CD14-positive monocyte (primary cell): ENCODE measurements around the gene TAF15. TPM values are rescaled to one million over a fixed set of nuclear protein-coding genes. Genes with fewer than 3 reads are reported as not detected.

ENCODE experiments used
- DNase-seq, 3 donors: peaks; one replicate each; pipeline ENCODE4 v3.0.0-alpha.2; 2011 to 2022
- H2AFZ ChIP-seq: 2 replicates; pipeline ENCODE4 v1.6.0; 2012; ENCODE audit warnings: mild to moderate bottlenecking, low read depth, low read length, inconsistent platforms; ENCODE audit not compliant: insufficient read depth, poor library complexity, severe bottlenecking
- H3K27ac ChIP-seq, 2 donors: 1 replicate in 1 of 2; 2 replicates in 1 of 2; pipeline ENCODE4 v1.5.1; 2012 to 2013; ENCODE audit warnings: low read length in 2 of 2, control low read depth in 1 of 2, inconsistent platforms in 1 of 2, low read depth in 1 of 2, mild to moderate bottlenecking in 1 of 2
- H3K27me3 ChIP-seq, 2 donors: one replicate each; pipeline versions ENCODE4 v1.6.0 to v1.6.1; 2011 to 2013; ENCODE audit warnings: low read length in 2 of 2; ENCODE audit not compliant: control insufficient read depth in 2 of 2, insufficient read depth in 2 of 2
- H3K36me3 ChIP-seq, 2 donors: replicated peaks in 1 of 2; 1 replicate in 1 of 2; 2 replicates in 1 of 2; pipeline versions ENCODE4 v1.5.1 to v1.6.1; 2012 to 2013; ENCODE audit warnings: low read length in 2 of 2, control low read depth in 1 of 2, inconsistent platforms in 1 of 2, mild to moderate bottlenecking in 1 of 2; ENCODE audit not compliant: insufficient read depth in 2 of 2, control insufficient read depth in 1 of 2
- H3K4me1 ChIP-seq, 2 donors: 1 replicate in 1 of 2; 2 replicates in 1 of 2; pipeline versions ENCODE4 v1.5.1 to v1.6.1; 2012 to 2013; ENCODE audit warnings: low read length in 2 of 2, control low read depth in 1 of 2, inconsistent platforms in 1 of 2, mild to moderate bottlenecking in 1 of 2, moderate library complexity in 1 of 2; ENCODE audit not compliant: insufficient read depth in 2 of 2, control insufficient read depth in 1 of 2
- H3K4me2 ChIP-seq: replicated peaks from 2 replicates; pipeline ENCODE3; 2012; ENCODE audit warnings: low read length, moderate library complexity, mild to moderate bottlenecking; ENCODE audit not compliant: poor library complexity, severe bottlenecking; ENCODE audit errors: extremely low read depth
- H3K4me3 ChIP-seq, 3 experiments: fragments of 200-600 bp in 1 of 3; sonication (generic) in 1 of 3; replicated peaks in 1 of 3; 1 replicate in 2 of 3; 2 replicates in 1 of 3; pipeline ENCODE4 v1.5.1; 2011 to 2013; ENCODE audit warnings: low read length in 3 of 3, mild to moderate bottlenecking in 3 of 3, control low read depth in 2 of 3, low read depth in 2 of 3, inconsistent platforms in 1 of 3, moderate library complexity in 1 of 3
- H3K79me2 ChIP-seq: 2 replicates; pipeline ENCODE4 v1.6.0; 2012; ENCODE audit warnings: mild to moderate bottlenecking, control low read depth, inconsistent platforms, low read length, moderate library complexity; ENCODE audit not compliant: insufficient read depth
- H3K9ac ChIP-seq: 2 replicates; pipeline ENCODE4 v1.6.0; 2017; ENCODE audit warnings: low read length, mild to moderate bottlenecking; ENCODE audit not compliant: insufficient read depth, poor library complexity, severe bottlenecking
- H3K9me3 ChIP-seq, 2 donors: replicated peaks in 1 of 2; 1 replicate in 1 of 2; 2 replicates in 1 of 2; pipeline versions ENCODE4 v1.5.1 to v1.6.1; 2012 to 2013; ENCODE audit warnings: low read length in 2 of 2, control low read depth in 1 of 2; ENCODE audit not compliant: control insufficient read depth in 1 of 2, insufficient read depth in 1 of 2
- H4K20me1 ChIP-seq: 2 replicates; pipeline ENCODE4 v1.6.0; 2012; ENCODE audit warnings: mild to moderate bottlenecking, low read length, control low read depth, moderate library complexity; ENCODE audit not compliant: insufficient read depth
- H3K27ac Mint-ChIP-seq, 7 donors: one replicate each; pipeline ENCODE4 v1.8.0; 2020; ENCODE audit warnings: mild to moderate bottlenecking in 7 of 7, mixed read lengths in 7 of 7, moderate library complexity in 6 of 7, inconsistent platforms in 2 of 7
- H3K27me3 Mint-ChIP-seq, 3 donors: one replicate each; pipeline ENCODE4 v1.8.0; 2021 to 2022; ENCODE audit warnings: low read depth in 3 of 3, mild to moderate bottlenecking in 3 of 3, mixed read lengths in 3 of 3, moderate library complexity in 3 of 3, inconsistent platforms in 1 of 3
- H3K36me3 Mint-ChIP-seq, 2 donors: one replicate each; pipeline ENCODE4 v1.8.0; 2020; ENCODE audit warnings: mixed read lengths in 2 of 2, inconsistent platforms in 1 of 2, mild to moderate bottlenecking in 1 of 2
- H3K4me1 Mint-ChIP-seq: one replicate; pipeline ENCODE4 v1.8.0; 2020; ENCODE audit warnings: mild to moderate bottlenecking, mixed read lengths
- H3K4me3 Mint-ChIP-seq, 2 donors: one replicate each; pipeline ENCODE4 v1.8.0; 2020; ENCODE audit warnings: mild to moderate bottlenecking in 2 of 2, mixed read lengths in 2 of 2, moderate library complexity in 1 of 2
- H3K9me3 Mint-ChIP-seq, 7 donors: one replicate each; pipeline ENCODE4 v1.8.0; 2020 to 2022; ENCODE audit warnings: mixed read lengths in 7 of 7, mild to moderate bottlenecking in 6 of 7, moderate library complexity in 6 of 7, inconsistent platforms in 2 of 7
- WGBS: methylation state at CpG from one replicate; pipeline ENCODE4 v1.1.5; 2013; ENCODE audit warnings: missing lambda C conversion rate; ENCODE audit not compliant: insufficient coverage; 5-methylcytosine and 5-hydroxymethylcytosine counted together
- intact Hi-C, 2 donors: fragments of 100-400 bp; cut with micrococcal nuclease; formaldehyde crosslinking; loops; one replicate each; pipeline versions ENCODE4 v1.15.0 to v1.15.1; 2023
- polyA plus RNA-seq, 3 donors: library from polyadenylated mRNA; depleted of rRNA in 1 of 3; unstranded in 2 of 3; stranded (reverse) in 1 of 3; fragments of 300-500 nt in 2 of 3; fragments of >200 nt in 1 of 3; fragmentation: Illumina TruSeq in 2 of 3; gene quantifications; 1 replicate in 2 of 3; 2 replicates in 1 of 3; pipeline ENCODE4 v1.2.3, GENCODE V29; 2012 to 2021
- TF ChIP-seq, protein P1 (sequence below): fragments of 200-600 bp; IDR thresholded peaks from one replicate; pipeline ENCODE4 v1.8.0; 2022; ENCODE audit warnings: antibody characterized with exemption, mild to moderate bottlenecking

TAF15 gene
- polyA plus RNA-seq, 3 donors: 6.0 to 50.6 (median 16.3) TPM

DNA sequence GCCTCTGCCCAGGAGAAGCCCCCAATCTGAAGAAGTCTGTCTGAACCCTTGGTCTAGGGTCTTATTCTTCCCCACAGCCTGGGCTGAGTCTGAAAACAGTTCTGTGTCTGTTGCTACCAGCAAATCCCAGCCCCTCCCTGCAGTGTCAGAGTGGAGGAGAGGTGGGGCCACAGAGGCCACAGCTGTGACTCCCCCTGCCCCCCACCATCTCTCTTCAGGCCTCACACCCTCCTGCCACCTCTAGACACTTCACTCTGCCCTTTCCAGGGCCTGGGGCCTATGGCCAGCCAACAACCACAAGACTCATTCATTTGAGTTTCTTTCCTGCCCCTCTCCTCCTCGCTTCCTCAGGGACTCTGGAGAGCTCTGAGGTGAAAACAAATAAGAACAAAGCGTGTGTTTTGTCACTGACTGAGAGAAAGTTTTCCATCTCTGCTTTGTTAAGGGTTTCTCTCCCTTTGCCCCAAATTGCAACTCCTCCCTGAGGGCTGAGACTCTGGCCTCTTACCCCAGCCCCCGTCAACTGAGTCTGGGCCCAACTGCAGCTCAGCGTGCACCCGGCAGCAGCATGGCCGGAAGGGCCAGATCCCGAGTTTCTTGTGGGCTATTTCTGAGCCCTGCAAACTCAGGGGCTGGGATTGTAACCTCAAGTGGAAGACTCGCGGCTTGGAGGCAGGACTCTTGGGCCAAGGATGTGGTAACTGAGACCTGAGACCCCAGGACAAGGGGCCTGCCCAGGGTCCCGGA is 35.4 kb upstream of the TAF15 start:
- H3K4me3 ChIP-seq: no peak overlapping the region
- peaks cover 17% of the 10 kb centered on the region in 2 donors for H3K4me1 ChIP-seq
- TF ChIP-seq, protein P1, sequence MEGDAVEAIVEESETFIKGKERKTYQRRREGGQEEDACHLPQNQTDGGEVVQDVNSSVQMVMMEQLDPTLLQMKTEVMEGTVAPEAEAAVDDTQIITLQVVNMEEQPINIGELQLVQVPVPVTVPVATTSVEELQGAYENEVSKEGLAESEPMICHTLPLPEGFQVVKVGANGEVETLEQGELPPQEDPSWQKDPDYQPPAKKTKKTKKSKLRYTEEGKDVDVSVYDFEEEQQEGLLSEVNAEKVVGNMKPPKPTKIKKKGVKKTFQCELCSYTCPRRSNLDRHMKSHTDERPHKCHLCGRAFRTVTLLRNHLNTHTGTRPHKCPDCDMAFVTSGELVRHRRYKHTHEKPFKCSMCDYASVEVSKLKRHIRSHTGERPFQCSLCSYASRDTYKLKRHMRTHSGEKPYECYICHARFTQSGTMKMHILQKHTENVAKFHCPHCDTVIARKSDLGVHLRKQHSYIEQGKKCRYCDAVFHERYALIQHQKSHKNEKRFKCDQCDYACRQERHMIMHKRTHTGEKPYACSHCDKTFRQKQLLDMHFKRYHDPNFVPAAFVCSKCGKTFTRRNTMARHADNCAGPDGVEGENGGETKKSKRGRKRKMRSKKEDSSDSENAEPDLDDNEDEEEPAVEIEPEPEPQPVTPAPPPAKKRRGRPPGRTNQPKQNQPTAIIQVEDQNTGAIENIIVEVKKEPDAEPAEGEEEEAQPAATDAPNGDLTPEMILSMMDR: no peak
- intact Hi-C loops: no loop called here
- no peak overlapping the region for H3K4me2 ChIP-seq
- no peaks in the 10 kb centered on the region for H3K36me3 ChIP-seq
- Mint-ChIP-seq H3K27ac (no peak overlapping the region), H3K36me3 (no peaks in the 10 kb centered on the region), H3K4me3 (peak overlapping the region in 1 of 2 donors; percentile 18), H3K9me3 (peaks cover 0 to 6% (median 0%) of the 10 kb centered on the region in 7 donors), H3K4me1 (peaks cover 22% of the 10 kb centered on the region), H3K27me3 (peaks cover 10 to 26% (median 11%) of the 10 kb centered on the region in 3 donors)
- H2AFZ ChIP-seq: no peak overlapping the region
- no peaks in the 10 kb centered on the region for H3K79me2 ChIP-seq
- no peaks in the 10 kb centered on the region for H4K20me1 ChIP-seq
- peaks cover 0 to 4% of the 10 kb centered on the region in 2 donors for H3K27me3 ChIP-seq
- no peaks in the 10 kb centered on the region for H3K9me3 ChIP-seq
- no peak overlapping the region for H3K9ac ChIP-seq
- no peak for DNase-seq
- 83% methylated on average over 8 of the region's 10 CpGs for WGBS
- H3K27ac ChIP-seq: no peak overlapping the region

- H2AFZ ChIP-seq: no peak overlapping the region
- Mint-ChIP-seq H3K4me3 (no peak overlapping the region), H3K27ac (no peak overlapping the region), H3K4me1 (peaks cover 22% of the 10 kb centered on the region), H3K36me3 (no peaks in the 10 kb centered on the region), H3K27me3 (peaks cover 11 to 27% (median 11%) of the 10 kb centered on the region in 3 donors), H3K9me3 (peaks cover 0 to 6% (median 0%) of the 10 kb centered on the region in 7 donors)
- TF ChIP-seq, protein P1: no peak
- H4K20me1 ChIP-seq: no peaks in the 10 kb centered on the region
- peaks cover 17% of the 10 kb centered on the region in 2 donors for H3K4me1 ChIP-seq
- H3K4me3 ChIP-seq: no peak overlapping the region
- H3K27me3 ChIP-seq: peaks cover 0 to 4% of the 10 kb centered on the region in 2 donors
- H3K9ac ChIP-seq: no peak overlapping the region
- intact Hi-C loops: no loop called here
- no peak for DNase-seq
- H3K4me2 ChIP-seq: no peak overlapping the region
- no peaks in the 10 kb centered on the region for H3K79me2 ChIP-seq
- H3K36me3 ChIP-seq: no peaks in the 10 kb centered on the region
- no peak overlapping the region for H3K27ac ChIP-seq
- H3K9me3 ChIP-seq: no peaks in the 10 kb centered on the region
- whole genome bisulfite sequencing: no CpG with 5 or more reads among the region's 5 CpGs
Measured at GRCh38 chr17:35774499-35774898, 34.8 kb upstream of the TAF15 start.
